K562 treated with DMSO at 1 percent for 4 hours (cell line): ENCODE results near the gene TRAPPC5. TPM values are rescaled to one million over a fixed set of nuclear protein-coding genes. Genes with fewer than 3 reads are reported as not detected.

ENCODE experiments used
- total RNA-seq: library from RNA; unstranded; fragments of 300-600 nt; gene quantifications from 2 replicates; pipeline ENCODE4 v1.2.3, GENCODE V29; 2022; ENCODE audit not compliant: insufficient read depth

Gene TRAPPC5
- total RNA-seq, result 90.6 and 98.1 TPM in 2 replicates

DNA sequence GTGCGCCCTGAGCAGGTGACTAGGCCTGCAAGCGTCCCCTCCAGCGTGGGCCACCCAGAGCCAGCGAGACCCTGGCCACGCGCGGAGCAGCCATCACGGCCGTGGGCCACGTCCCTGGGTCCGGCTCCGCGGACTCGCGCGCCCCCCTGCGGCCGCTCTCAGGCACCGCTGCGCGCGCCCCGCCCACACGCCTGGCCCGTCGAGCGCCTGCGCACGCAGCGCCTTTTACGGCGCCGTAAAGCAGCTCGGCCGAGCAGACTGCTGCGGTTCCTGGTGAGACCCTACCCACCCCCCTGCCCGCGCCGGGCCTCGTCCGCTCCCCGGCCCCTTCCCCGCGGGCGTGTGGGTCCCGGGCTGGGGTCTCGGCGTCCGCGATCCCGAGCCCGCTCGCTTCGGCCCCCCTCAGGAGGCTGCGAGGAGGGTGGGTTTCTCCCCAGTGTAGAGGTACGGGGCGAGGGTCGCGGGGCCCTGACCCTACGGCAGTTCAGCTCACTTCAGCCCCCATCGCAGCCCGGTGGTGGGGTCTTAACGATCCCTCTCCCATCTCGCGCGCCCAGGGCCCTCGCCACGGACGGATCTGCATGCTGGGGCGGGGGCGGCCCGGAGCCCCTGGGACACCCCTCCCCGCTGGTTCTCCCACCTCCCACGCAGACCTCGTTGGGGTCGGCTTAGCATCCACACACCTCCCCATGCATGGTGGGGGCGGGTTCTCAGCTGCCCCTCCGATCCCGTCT, at the start of gene TRAPPC5:
TRAPPC5 (plus strand) TSS at position 228 of the 734 bp plus-strand sequence. CDS start 1,421 bp downstream, outside the sequence.

DNA sequence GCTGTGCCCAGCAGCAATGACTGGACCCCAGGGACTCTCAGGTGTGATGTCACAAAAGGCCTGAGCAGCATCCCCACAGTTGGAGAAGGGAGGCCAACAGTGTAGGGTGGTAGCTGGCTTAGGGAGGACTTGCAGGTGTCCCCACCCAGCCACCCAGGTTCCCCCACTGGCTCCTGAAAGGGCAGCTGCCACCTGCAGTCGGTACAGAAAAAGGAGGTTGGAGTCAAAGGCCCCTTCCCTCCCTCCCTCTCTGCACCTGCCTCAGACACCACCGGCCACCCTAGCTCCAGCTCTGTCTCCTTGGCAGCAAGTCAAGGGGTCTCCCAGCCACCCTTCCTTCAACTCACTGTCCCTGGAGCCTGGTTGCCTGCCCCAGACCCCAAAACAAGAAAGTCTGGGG, 46.9 kb upstream of the TRAPPC5 start, which contains the start of gene PCP2:
PCP2 (minus strand) TSS at position 22 of the 400 bp plus-strand sequence. CDS start 262 bp downstream, outside the sequence.

DNA sequence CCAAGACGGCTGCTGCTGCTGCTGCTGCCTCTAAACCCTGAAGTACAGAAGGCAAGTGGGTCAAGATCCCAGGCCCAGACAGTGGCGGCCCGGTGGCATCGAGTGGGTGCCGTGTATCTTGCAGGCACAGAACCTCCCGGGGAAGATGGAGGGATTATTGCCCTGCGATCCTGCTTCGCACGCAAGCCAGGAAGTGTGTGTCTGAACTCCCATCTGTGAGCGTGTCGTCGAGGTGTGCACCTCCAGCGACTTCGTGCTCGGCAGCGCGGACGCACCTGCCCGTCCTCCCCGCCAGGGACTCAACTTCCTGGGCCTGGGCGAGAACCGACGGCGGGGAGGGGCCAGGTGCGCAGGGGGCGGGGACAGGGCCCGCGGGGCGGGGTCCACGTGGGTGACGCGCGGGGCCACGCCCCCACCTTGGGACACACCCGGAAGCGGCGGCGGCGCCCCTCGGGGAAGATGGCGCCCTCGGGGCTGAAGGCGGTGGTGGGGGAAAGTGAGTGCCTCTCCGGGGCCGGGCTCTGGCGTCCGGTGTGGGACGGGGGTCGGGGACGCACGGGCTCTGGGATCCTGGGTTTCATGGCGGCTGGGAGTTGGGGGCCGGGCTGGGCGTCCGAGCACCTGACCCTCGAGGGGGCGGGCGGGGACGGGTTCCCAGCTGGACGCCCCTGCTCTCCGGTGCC, 43.8 kb upstream of the TRAPPC5 start, which contains the start of gene STXBP2:
STXBP2 (plus strand) TSS at position 420 of the 683 bp plus-strand sequence; CDS start at position 460, 40 bp downstream.

DNA sequence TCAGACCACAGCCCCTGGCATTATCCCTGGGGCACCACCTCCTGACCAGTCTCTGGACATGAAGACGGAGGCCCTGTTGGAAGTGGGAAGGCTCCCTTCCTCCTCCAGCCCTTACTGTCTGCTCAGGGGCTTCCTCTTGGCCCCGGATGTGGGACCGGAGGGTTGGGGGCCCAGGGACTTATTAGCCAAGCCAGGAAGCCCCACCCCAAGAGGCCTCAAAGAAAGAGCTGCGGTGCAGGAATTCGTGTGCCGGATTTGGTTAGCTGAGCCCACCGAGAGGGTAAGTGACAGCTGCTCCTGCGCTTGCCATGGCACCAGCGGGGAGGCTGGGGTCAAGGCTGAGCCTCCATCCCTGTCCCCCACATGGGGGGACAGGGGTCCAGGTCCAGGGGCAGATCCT, 11.8 kb upstream of the TRAPPC5 start, which contains the start of gene RETN:
RETN (plus strand) TSS at position 208 of the 400 bp plus-strand sequence. CDS start 278 bp downstream, outside the sequence.

DNA sequence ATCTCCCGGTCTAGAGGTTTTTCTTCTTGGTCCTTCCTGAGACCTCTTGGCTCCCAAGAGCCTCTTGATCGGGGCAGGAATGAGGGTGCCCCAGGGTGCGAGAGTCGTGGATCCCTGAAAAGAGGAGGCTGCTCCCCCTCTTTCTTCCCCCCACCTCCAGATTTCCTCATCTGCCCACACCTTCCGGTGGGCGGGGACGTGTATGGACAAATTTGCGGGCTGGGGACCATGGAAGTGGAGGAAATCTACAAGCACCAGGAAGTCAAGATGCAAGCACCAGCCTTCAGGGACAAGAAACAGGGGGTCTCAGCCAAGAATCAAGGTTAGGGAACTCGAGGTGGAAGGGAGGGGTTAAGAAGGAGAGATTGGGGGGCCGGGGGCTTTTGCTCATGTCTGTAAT, 3.8 kb upstream of the TRAPPC5 start, which contains the start of gene MCEMP1:
MCEMP1 (plus strand) TSS at position 237 of the 400 bp plus-strand sequence; CDS start at position 268, 31 bp downstream.

DNA sequence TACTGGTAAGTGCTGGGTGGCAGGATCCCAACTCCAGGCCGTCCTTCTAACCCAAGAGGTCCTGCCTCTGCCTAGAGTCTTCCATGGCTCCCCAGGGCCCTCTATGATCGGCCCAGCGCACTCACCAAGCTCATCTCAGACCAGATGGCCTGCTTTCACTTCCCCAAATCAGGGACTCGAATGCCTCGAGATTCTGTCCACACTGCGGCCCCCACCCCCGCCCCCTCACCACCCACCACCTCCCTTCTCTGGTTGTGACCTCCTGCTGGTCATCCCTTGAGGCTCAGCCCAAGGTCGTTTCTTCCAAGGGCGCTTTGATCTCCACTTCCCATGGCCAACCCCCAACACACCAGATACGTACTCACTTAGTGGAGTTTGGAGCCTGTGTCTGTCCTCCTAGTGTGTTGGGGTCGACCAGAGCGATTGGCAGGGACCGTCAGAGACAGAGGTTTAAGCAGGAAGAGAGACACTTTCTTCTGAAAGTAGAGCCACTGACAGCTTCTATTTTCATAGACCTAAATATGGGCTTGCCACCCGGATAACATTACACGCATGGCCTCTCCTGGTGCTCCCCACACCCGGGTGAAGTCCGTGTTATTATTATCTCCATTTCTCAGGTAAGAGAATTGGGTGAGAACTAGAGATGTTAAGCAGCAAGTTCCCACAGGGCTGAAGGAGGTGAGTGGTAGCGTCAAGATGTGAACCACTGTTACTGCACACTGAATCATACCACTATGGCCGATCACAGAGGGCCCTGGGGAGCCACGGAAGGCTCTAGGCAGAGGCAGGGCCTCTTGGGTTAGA, 21.2 kb downstream of the TRAPPC5 start, which contains the start of gene FCER2:
FCER2 (minus strand) TSS at position 478 of the 804 bp plus-strand sequence. CDS start 2,371 bp downstream, outside the sequence.

DNA sequence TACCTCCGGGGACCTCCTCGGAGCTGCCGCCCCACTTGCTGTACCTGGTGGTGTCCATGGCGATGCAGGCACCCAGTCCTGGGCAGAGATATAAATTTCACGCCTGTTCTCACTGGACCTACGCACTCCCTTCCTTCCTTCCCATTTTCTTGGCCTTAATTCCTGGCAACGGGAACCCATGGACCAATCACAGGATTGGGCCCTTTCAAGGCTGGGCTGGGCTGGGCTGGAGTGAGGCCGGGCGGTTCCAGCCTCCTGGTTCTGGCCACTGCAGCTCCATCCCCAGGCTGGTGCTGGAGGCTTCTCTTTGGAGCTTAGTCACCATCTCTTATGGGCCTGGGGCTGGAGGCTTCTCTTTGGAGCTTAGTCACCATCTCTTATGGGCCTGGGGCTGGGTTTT, 51.4 kb downstream of the TRAPPC5 start, which contains the start of gene CLEC4G:
CLEC4G (minus strand) TSS at position 66 of the 400 bp plus-strand sequence; CDS start at position 58, 8 bp downstream.

Other genes starting within 250 kb of the TRAPPC5 start
- gene PEX11G, start 191.8 kb upstream of the TRAPPC5 start, total RNA-seq, result 2.1 and 5.4 TPM in 2 replicates
- gene ZNF358, start 164.7 kb upstream of the TRAPPC5 start, total RNA-seq, result 33.5 and 40.3 TPM in 2 replicates
- gene MCOLN1, start 158.2 kb upstream of the TRAPPC5 start, total RNA-seq, result 17.8 and 26.3 TPM in 2 replicates
- gene PNPLA6, start 145.1 kb upstream of the TRAPPC5 start, total RNA-seq, result 44.3 and 75.9 TPM in 2 replicates
- 2.8 and 3.5 TPM in 2 replicates for gene CAMSAP3, start 85.0 kb upstream of the TRAPPC5 start, total RNA-seq
- 73.4 and 73.7 TPM in 2 replicates for gene XAB2, start 51.3 kb upstream of the TRAPPC5 start, total RNA-seq
- 19.4 and 24.7 TPM in 2 replicates for gene PET100, start 51.0 kb upstream of the TRAPPC5 start, total RNA-seq
- gene PCP2, start 47.1 kb upstream of the TRAPPC5 start, total RNA-seq, result not detected in 2 replicates
- 219 and 238 TPM in 2 replicates for gene STXBP2, start 43.7 kb upstream of the TRAPPC5 start, total RNA-seq
- gene RETN, start 11.8 kb upstream of the TRAPPC5 start, total RNA-seq, result not detected in 2 replicates
- gene MCEMP1, start 3.7 kb upstream of the TRAPPC5 start, total RNA-seq, result 1.6 and 3.9 TPM in 2 replicates
- not detected in 2 replicates for gene FCER2, start 21.3 kb downstream of the TRAPPC5 start, total RNA-seq
- not detected in 2 replicates for gene CLEC4G, start 51.3 kb downstream of the TRAPPC5 start, total RNA-seq
- not detected in 2 replicates for gene CD209, start 66.7 kb downstream of the TRAPPC5 start, total RNA-seq
- 0.40 TPM in 1 of 2 replicates, not detected in the other for gene CLEC4M, start 82.4 kb downstream of the TRAPPC5 start, total RNA-seq
- gene EVI5L, start 149.4 kb downstream of the TRAPPC5 start, total RNA-seq, result 7.9 and 13.4 TPM in 2 replicates
- gene PRR36, start 193.6 kb downstream of the TRAPPC5 start, total RNA-seq, result 0.12 TPM in 1 of 2 replicates, not detected in the other
- gene LRRC8E, start 207.7 kb downstream of the TRAPPC5 start, total RNA-seq, result 3.9 and 4.0 TPM in 2 replicates
- gene MAP2K7, start 223.0 kb downstream of the TRAPPC5 start, total RNA-seq, result 24.3 and 30.0 TPM in 2 replicates
- 3.9 TPM in 2 replicates for gene TGFBR3L, start 234.0 kb downstream of the TRAPPC5 start, total RNA-seq
- gene SNAPC2, start 239.5 kb downstream of the TRAPPC5 start, total RNA-seq, result 45.1 and 48.4 TPM in 2 replicates
- 8.8 and 9.9 TPM in 2 replicates for gene CTXN1, start 245.3 kb downstream of the TRAPPC5 start, total RNA-seq